PC-3 (cell line): Measurements from ENCODE around the gene GP9. TPM values are rescaled to one million over a fixed set of nuclear protein-coding genes. Genes with fewer than 3 reads are reported as not detected.

Experiments
- ATAC-seq: fragments of 200-7000 bp; cut with Tn5 transposase; 2 replicates; pipeline ENCODE4 v1.9.1; 2020; ENCODE audit warnings: mild to moderate bottlenecking, moderate library complexity
- BruUV-seq: library from RNA; stranded (reverse); fragments of 400-500 nt; replicated peaks from 2 replicates; lab custom pipeline; 2021; lab: Mats Ljungman, UMichigan
- CTCF ChIA-PET: fragments of 300-600 bp; sonication (Branson Sonifier 250); formaldehyde crosslinking; loops from one replicate; lab custom pipeline; 2022; ENCODE audit warnings: antibody characterized with exemption; lab: Charles Lee
- POLR2A ChIA-PET: fragments of 300-600 bp; sonication (Branson Sonifier 250); formaldehyde crosslinking; loops from one replicate; lab custom pipeline; 2022; ENCODE audit warnings: antibody characterized with exemption; ENCODE audit not compliant: unreplicated experiment; lab: Charles Lee
- DNase-seq: peaks from one replicate; pipeline ENCODE4 v3.0.0-alpha.2; 2015
- H2AFZ ChIP-seq: fragments of 300-600 bp; sonication (generic); 2 replicates; pipeline ENCODE4 v1.6.0; 2016; ENCODE audit warnings: antibody characterized with exemption, low read length
- H3F3A ChIP-seq: fragments of 300-600 bp; sonication (generic); one replicate; pipeline ENCODE4 v1.6.0; 2017; ENCODE audit warnings: antibody characterized with exemption, low read length, control low read depth, mild to moderate bottlenecking; ENCODE audit not compliant: unreplicated experiment
- H3K27ac ChIP-seq: fragments of 300-600 bp; sonication (generic); 2 replicates; pipeline ENCODE4 v1.5.1; 2016; ENCODE audit warnings: mild to moderate bottlenecking, low read length
- H3K27me3 ChIP-seq: fragments of 300-600 bp; sonication (generic); 2 replicates; pipeline ENCODE4 v1.6.1; 2016; ENCODE audit warnings: low read length, mixed read lengths
- H3K36me3 ChIP-seq: fragments of 300-600 bp; sonication (generic); 2 replicates; pipeline ENCODE4 v1.6.1; 2016; ENCODE audit warnings: low read depth, mixed run types, low read length, mixed read lengths
- H3K4me1 ChIP-seq: fragments of 300-600 bp; sonication (generic); 2 replicates; pipeline ENCODE4 v1.5.1; 2016; ENCODE audit warnings: low read length; ENCODE audit not compliant: insufficient read depth
- H3K4me2 ChIP-seq: fragments of 300-600 bp; sonication (generic); 2 replicates; pipeline ENCODE4 v1.6.0; 2016; ENCODE audit warnings: low read length
- H3K4me3 ChIP-seq: fragments of 300-600 bp; sonication (generic); 2 replicates; pipeline ENCODE4 v1.5.1; 2016; ENCODE audit warnings: mild to moderate bottlenecking, low read length, mixed read lengths
- H3K79me2 ChIP-seq: fragments of 300-600 bp; sonication (generic); 2 replicates; pipeline ENCODE4 v1.6.1; 2017; ENCODE audit warnings: low read length, mixed read lengths
- H3K9ac ChIP-seq: fragments of 300-600 bp; sonication (generic); 2 replicates; pipeline ENCODE4 v1.6.0; 2016; ENCODE audit warnings: mild to moderate bottlenecking, low read length
- H3K9me2 ChIP-seq: fragments of 300-600 bp; sonication (generic); replicated peaks from 2 replicates; pipeline ENCODE4 v1.6.1; 2016; ENCODE audit warnings: mixed run types, low read length, mixed read lengths
- H3K9me3 ChIP-seq: fragments of 300-600 bp; sonication (generic); 2 replicates; pipeline ENCODE4 v1.6.1; 2016; ENCODE audit warnings: low read length, mixed read lengths
- H4K20me1 ChIP-seq: fragments of 300-600 bp; sonication (generic); 2 replicates; pipeline ENCODE4 v1.6.1; 2016; ENCODE audit warnings: low read length, mixed read lengths
- CTCF ChIP-seq: fragments of 300-600 bp; sonication (generic); conservative IDR thresholded peaks from 2 replicates; pipeline ENCODE4 v1.5.1; 2017; ENCODE audit warnings: antibody characterized with exemption, low read depth, mild to moderate bottlenecking, low read length
- EZH2 ChIP-seq: fragments of 300-600 bp; sonication (generic); IDR thresholded peaks from one replicate; pipeline ENCODE4 v1.6.1; 2017; ENCODE audit warnings: antibody characterized with exemption, mild to moderate bottlenecking, low read length; ENCODE audit not compliant: unreplicated experiment
- EZH2phosphoT487 ChIP-seq: fragments of 300-600 bp; sonication (generic); IDR thresholded peaks from 2 replicates; pipeline ENCODE4 v1.6.1; 2018; ENCODE audit warnings: mild to moderate bottlenecking, antibody characterized with exemption, low read length, borderline replicate concordance
- intact Hi-C: fragments of 100-400 bp; cut with micrococcal nuclease; formaldehyde crosslinking; loops from 2 replicates; pipeline ENCODE4 v1.9.0; 2023
- total RNA-seq: library from RNA; depleted of rRNA; stranded (reverse); fragments of >200 nt; gene quantifications from 2 replicates; pipeline ENCODE4 v1.2.3, GENCODE V29; 2014

Gene GP9
- total RNA-seq, 1 experiment from 2014 or later: not detected

GRCh38 chr3:129030611-129031010 is 30.0 kb upstream of the GP9 start:
- Histone ChIP-seq H4K20me1 (no peaks in the 10 kb centered on the region), H3K4me1 (peaks cover 5% of the 10 kb centered on the region; the same call in 1 of the 2 replicates), H3K9me2 (no peaks in the 10 kb centered on the region), H3K4me2 (no peak overlapping the region), H3K36me3 (no peaks in the 10 kb centered on the region), H3K27me3 (no peaks in the 10 kb centered on the region), H3K79me2 (no peaks in the 10 kb centered on the region), H2AFZ (no peak overlapping the region), H3K27ac (no peak overlapping the region), H3F3A (no peaks in the 10 kb centered on the region), H3K4me3 (no peak overlapping the region), H3K9ac (no peak overlapping the region), H3K9me3 (no peaks in the 10 kb centered on the region)
- ChIA-PET CTCF (no interaction called here), POLR2A (interaction anchor here (0.7 kb wide), 1 partner anchor 263 kb away, joined by 4 read pairs; no protein-coding TSS in a partner anchor)
- no TSS peak for BruUV-seq
- ATAC-seq (no peak), DNase-seq (no peak)
- TF ChIP-seq CTCF: no peak
- TF ChIP-seq EZH2: no peak
- TF ChIP-seq EZH2phosphoT487: no peak
- intact Hi-C loops: no loop called here

- ChIA-PET POLR2A (no interaction called here), CTCF (no interaction called here)
- intact Hi-C loops: no loop called here
- H3K9me2 ChIP-seq: no peaks in the 10 kb centered on the region
- no peak for ATAC-seq
- H4K20me1 ChIP-seq: no peaks in the 10 kb centered on the region
- no peaks in the 10 kb centered on the region for H3K27me3 ChIP-seq
- no peak overlapping the region for H3K27ac ChIP-seq
- TF ChIP-seq EZH2 (no peak), EZH2phosphoT487 (no peak)
- H3F3A ChIP-seq: no peaks in the 10 kb centered on the region
- no peaks in the 10 kb centered on the region for H3K9me3 ChIP-seq
- no TSS peak for BruUV-seq
- H3K9ac ChIP-seq: no peak overlapping the region
- H3K4me1 ChIP-seq: peaks cover 3% of the 10 kb centered on the region; the same call in 1 of the 2 replicates
- H3K79me2 ChIP-seq: no peaks in the 10 kb centered on the region
- no peak overlapping the region for H2AFZ ChIP-seq
- no peak overlapping the region for H3K4me2 ChIP-seq
- DNase-seq: no peak
- H3K4me3 ChIP-seq: no peak overlapping the region
- no peaks in the 10 kb centered on the region for H3K36me3 ChIP-seq
These were observed 28.9 kb upstream of the GP9 start for GRCh38 chr3:129031476-129032215.

GRCh38 chr3:129032716-129033115 is 27.9 kb upstream of the GP9 start:
- Histone ChIP-seq H3K79me2 (no peaks in the 10 kb centered on the region), H3K4me3 (no peak overlapping the region), H3K4me2 (no peak overlapping the region), H3K9ac (no peak overlapping the region), H3K9me3 (no peaks in the 10 kb centered on the region), H3F3A (no peaks in the 10 kb centered on the region), H2AFZ (no peak overlapping the region), H3K36me3 (no peaks in the 10 kb centered on the region), H3K9me2 (no peaks in the 10 kb centered on the region), H3K27me3 (no peaks in the 10 kb centered on the region), H4K20me1 (no peaks in the 10 kb centered on the region), H3K27ac (no peak overlapping the region), H3K4me1 (no peaks in the 10 kb centered on the region)
- CTCF ChIA-PET: no interaction called here
- BruUV-seq: no TSS peak
- intact Hi-C loops: no loop called here
- ATAC-seq (no peak), DNase-seq (no peak)
- POLR2A ChIA-PET: no interaction called here
- TF ChIP-seq EZH2phosphoT487 (no peak), EZH2 (no peak), CTCF (no peak)
